ENCODE results near the gene ETHE1.
A peak's percentile ranks its signal among the peaks of the same experiment; 100 is the strongest.
"Not testable (repeated sequence)": the region's sequence is repeated elsewhere in the genome, so short reads cannot be mapped to it uniquely, and the experiment has no call there.

ETHE1 gene

DNA sequence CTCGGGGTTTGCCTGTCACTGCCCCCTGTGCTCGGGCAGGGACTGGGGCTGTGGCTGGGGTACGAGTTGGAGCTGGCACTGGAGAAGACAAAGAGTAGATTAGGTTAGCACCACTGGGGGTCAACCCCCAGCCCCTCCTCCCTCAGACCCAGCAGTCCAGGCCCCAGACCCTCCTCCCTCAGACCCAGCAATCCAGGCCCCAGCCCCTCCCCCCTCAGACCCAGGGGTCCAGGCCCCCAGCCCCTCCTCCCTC lies 25.1 kb upstream of the ETHE1 start:
- no peak for DNase-seq (ENCODE audit: low read depth, low spot score)

DNA sequence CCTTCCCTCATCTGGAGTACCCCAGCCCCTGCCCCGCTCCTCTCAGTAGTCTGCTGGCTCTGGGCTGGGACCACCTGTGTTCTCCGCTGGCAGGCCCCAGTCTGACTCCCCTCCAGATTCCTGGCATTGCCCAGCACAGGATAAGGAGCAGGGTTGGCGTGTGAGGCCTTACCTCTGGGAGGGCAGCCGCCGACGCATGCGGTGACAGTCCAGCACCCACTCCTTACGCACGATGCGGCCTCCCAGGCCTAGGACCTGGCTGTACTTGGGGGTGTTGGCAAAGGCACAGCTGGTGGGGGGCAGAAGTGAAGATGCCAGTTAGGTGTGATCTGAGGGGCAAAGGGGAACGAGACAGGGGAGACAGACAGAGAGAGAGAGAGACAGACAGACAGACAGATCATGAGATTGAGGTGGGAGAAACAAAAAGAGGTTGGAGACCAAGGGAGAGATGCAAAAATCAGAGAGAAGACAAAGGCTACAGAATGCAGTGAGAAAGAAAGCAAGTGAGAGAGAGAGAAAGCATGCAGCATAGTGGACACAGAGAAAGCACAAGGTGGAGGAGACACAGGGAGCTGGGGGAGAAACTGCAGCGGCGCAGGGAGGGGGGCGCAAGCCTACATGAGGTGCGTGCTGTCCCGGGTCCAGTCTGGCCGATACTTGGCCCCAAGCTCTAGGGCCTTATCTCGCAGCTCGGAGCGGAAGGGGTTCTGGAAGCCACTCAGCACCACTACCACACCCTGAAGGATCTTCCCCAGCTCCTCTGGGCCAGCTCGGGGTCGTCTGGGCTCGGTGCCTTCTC lies 24.6 kb upstream of the ETHE1 start:
- DNase-seq (ENCODE audit: low read depth, low spot score): no peak

DNA sequence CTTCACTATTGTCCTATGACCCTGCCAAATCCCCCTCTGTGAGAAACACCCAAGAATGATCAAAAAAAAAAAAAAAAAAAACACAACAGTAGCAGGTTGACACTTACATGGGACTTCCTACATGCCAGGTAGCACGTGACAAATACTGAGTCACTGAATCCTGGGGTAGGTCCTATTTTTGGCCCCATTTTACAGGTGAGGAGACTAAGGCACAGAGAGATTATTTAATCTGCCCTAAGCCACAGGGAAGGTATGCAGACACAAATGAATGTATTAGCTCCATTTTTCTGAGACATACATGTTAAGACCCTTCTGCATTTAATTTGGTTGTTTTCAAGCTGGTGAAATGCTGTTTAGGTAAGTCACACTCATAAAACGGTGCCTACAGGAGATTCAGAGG lies 21.7 kb upstream of the ETHE1 start:
- no peak for DNase-seq (ENCODE audit: low read depth, low spot score)

DNA sequence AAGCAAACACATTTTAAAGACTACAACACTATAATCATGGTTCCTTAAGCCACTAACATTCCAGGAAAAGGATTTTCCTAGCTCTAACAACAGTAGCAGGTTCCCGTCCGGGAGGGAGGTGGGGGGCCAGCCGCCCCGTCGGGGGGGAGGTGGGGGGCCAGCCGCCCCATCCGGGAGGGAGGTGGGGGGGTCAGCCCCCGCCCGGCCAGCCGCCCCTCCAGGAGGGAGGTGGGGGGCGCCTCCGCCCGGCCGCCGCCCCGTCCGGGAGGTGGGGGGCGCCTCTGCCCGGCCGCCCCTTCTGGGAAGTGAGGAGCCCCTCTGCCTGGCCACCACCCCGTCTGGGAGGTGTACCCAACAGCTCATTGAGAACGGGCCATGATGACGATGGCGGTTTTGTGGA lies 20.9 kb upstream of the ETHE1 start:
- not testable (repeated sequence) for DNase-seq (ENCODE audit: low read depth, low spot score)

DNA sequence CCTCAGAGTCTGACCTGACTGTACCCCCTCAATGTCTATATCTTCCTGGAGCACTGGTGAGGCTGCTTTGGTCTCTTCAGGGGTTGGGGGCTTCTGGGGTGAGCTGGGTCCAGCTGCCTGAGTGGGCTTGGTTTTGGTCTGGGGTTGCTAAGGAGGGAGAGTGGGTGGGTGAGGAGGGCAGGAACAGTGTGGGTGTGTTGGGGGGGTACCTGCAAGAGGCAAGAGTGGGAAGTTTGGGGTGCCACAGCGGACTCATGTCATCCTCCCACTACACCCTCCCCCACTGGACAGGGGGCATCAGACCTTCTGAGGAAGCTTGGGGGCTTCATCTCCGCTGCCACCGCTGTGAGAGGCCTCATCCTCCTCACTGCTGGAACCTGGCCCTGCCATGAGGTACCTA lies 19.6 kb upstream of the ETHE1 start:
- no peak for DNase-seq (ENCODE audit: low read depth, low spot score)

DNA sequence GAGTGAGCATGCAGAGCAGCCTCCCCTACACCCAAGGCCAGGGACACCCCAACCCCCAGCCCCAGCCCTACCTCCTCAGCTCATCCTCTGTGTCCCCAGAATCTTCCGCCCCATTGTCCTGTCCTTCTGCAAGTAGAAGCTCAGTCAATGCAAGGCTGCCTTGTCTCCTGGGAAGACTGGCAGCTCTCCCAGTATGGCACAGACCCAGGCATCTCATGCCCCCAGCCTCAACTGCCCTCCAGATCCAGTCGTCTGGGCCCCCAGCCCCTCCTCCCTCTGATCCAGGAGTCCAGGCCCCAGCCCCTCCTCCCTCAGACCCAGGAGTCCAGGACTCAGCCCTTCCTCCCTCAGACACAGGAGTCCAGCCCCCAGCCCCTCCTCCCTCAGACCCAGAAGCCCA lies 19.0 kb upstream of the ETHE1 start:
- DNase-seq (ENCODE audit: low read depth, low spot score): no peak

DNA sequence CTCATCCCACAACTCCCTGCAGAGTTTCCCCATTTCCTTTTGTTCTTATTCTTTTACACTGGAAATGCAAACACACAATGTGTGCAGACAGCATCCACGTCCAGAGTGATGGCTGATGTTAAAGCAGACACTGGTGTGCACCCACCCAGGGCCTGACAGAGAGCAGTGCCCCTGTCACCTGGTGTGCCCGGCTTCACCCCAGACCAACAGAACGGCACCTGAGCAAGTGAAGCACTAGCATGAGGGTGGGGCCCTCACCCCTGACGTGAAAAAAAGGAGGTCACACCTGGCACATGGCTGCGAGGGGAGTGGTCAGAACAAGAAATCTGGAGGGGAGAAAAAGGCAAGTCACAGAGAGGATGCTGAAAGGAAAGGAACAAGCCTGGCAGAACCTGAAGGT lies 18.3 kb upstream of the ETHE1 start:
- DNase-seq (ENCODE audit: low read depth, low spot score): no peak

DNA sequence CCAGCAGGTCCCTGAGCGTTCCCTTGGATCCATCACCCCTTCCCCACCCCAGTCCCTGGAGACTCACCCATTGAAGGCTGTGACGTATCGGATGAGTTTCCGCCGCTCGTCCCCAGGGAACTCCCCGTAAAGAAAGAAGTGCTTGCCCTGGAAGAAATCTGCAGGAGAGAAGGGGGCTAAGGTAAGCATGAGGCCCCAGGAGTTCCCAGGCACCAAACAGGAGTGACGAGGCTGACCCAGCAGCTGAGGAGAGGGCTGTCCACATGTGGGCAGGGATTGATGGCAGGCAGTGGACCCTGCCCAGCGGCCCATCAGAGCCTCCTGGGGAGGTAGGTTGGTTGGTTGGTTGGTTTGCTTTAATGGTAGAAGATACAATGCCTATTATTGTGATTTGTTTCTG lies 17.1 kb upstream of the ETHE1 start:
- no peak for DNase-seq (ENCODE audit: low read depth, low spot score)

DNA sequence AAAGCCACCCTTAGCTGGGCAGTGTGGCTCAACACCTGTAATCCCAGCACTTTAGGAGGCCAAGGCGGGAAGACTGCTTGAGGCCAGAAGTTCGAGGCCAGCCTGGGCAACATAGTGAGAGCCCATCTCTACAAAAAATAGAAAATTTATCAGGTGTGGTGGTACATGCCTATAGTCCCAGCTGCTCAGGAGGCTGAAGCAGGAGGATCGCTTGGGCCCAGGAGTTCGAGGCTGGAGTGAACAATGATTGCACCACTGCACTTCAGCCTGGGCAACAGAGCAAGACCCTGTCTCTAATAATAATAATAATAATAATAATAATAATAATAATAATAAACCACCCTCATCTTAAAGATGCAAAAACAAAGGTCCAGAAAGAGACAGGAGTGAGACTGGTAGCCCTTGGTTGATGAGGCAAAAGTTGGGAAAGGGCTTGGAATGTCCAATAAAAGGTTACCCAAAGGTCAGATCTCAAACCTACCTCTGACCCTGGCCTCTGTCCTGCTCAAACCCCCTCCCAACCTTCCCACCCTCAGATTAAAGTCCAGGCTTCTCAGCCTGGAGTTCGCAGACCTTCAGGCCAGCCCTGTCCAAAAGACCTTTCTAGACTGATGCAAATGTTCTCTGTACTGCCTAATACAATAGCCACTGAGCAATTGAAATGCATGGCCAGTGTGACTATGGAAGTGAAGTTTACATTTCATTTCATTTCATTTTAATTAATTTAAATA lies 15.1 kb upstream of the ETHE1 start:
- no peak for DNase-seq (ENCODE audit: low read depth, low spot score)

DNA sequence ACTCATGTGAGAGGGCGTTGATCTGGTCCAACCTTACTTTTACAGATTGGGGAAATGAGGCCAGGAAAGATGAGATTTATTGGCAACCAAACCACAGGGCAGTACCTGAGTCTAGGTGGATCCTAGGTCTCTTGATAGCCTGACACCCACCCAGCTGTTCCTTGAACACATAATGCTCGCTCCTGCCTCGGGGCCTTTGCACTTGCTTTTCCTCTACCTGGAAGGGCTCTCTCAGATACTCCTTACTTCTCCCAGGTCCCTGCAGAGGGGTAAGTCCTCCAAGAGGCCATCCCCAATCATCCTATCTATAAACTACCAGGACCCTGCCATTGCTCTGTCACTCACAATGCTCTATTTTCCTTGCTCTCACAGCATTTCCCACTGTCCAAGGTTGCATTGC lies 13.4 kb upstream of the ETHE1 start:
- DNase-seq (ENCODE audit: low read depth, low spot score): no peak

DNA sequence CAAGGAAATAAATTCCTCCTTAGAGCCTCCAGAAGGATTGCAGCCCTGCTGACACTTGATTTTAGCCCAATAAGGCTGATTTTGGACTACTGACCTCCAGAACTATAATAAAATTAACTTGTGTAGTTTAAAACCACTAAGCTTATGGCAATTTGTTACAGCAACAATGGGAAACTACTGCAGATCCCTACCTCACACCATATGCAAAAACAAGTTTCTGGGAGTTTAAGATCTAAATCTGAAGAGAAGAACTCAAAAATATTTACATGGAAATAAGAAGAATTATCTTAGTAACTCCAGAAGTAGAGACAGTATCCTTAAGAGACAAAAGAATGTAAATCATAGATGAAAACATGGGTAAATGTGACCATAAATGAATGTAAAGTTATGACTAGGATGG lies 11.9 kb upstream of the ETHE1 start:
- DNase-seq (ENCODE audit: low read depth, low spot score): no peak

DNA sequence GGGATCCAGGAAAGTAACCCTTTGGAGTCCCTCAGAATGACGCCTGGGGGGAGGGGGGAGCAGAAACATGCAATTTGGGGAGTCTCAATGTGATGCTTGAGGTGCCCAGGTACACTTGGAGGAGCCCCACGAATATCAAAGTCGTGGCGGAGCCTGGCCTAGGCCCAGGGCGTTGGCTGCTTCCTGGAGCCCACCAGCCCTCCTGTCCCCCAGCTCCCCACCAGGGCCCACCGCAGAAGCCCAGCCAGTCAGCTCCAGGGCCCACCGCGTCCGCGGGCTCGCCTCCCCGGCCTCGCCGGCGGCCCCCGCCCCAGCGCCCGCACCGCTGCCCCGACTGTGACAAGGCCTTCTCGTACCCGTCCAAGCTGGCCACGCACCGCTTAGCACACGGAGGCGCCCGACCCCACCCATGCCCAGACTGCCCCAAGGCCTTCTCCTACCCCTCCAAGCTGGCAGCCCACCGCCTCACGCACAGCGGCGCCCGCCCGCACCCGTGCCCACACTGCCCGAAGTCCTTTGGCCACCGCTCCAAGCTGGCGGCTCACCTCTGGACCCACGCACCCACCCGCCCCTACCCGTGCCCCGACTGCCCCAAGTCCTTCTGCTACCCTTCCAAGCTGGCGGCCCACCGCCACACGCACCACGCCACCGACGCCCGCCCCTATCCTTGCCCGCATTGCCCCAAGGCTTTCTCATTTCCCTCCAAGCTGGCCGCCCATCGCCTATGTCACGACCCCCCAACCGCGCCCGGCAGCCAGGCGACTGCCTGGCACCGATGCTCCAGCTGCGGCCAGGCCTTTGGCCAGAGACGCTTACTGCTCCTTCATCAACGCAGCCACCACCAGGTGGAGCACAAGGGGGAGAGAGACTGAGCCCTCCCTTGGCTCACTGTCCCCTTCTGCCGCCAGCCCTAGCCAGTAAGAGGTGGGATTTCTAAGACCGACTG lies 8.1 kb upstream of the ETHE1 start:
- peak; percentile 84 for DNase-seq (ENCODE audit: low read depth, low spot score)

DNA sequence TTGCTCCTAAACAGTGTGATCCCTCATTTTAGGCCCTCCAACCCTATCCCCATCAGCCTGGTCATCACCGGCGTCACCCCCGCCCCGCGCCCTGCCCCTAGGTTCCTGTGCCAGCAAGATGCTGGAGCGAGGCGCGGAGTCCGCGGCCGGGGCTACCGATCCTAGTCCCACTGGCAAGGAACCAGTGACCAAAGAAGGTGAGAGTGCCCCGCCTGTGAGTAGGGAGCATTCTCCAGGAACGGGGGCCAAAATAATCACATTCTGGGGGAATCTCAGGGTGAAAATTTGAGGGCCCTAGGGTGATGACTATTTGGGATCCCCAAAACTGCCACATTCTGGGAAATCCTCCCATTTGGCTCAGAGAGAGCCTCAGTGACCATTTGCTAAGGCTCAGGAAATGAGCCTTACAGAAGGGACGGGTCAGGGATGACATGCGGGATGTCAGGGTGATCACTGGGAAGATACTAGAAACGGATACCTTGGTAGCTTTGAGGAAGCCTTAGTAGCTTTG lies 7.4 kb upstream of the ETHE1 start:
- no peak for DNase-seq (ENCODE audit: low read depth, low spot score)

DNA sequence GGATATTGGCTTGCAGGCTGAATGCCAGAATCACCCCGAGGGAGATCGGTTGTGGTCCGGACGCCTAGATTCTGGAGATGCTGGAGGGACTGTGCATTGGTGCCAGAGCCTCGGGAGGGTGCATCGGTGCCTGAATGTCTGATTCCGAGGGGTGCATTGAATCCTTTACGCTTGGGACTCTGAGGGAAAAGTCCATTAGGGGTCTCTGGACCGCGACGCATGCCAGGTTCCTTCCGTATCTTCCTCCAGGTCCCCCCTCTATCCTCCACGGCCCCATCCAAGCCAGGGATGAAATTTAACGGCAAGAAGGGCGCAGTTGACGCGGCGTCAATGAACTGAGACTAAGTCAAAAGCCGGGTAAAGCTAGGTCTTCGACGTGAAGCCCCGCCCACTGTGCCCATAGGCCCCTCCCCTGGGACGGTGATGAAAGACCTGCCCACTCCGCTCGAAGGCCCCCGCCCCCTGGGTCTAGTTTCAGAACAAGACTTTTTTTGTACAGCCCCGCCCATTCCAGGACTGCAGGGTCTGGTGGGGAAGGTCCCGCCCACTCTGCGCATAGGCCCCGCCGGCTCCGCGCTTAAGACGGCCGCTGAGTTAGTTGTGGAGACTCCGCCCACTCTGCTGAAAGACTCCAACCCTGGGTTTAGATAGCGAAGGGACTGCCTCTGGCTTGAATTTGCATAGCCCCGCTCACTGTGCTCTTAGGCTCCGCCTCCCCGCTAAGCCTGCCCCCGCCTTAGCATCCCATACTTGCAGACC lies 6.7 kb upstream of the ETHE1 start:
- DNase-seq (ENCODE audit: low read depth, low spot score): peak; percentile 100

DNA sequence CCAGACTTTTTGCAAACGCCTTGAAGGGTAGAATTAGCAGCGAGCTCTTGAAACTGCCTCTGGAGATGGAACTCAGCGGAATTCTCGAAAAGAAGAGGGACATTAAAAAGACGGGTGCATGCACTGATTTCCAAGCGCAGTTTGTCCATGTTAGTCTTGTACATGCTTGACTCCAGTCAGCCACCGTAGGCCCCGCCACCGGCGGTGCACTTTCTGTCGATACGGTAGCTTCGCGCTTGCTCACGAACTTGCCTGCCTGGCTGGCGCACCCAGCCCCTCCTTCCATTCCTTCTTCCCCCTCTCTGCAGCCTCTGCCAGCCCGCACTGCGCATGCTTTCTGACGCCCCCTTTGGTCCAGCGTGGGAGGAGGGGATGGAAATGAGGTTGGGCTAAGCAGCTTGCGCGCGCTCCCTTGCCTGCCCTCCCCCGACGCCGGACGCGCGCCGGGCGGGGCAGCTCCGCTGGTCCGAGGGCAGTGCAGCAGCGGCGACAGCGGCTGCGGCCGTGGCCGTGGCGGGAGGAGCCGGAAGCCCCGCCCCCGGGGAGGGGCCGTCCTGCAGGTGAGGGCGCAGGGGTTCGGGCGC lies 6.1 kb upstream of the ETHE1 start, which contains the start of gene ZNF575:
Gene ZNF575, plus strand, starts transcription at position 227 of the 584 bp plus-strand sequence. CDS start 1,235 bp downstream, outside the sequence.
- DNase-seq (ENCODE audit: low read depth, low spot score): peak; percentile 97

DNA sequence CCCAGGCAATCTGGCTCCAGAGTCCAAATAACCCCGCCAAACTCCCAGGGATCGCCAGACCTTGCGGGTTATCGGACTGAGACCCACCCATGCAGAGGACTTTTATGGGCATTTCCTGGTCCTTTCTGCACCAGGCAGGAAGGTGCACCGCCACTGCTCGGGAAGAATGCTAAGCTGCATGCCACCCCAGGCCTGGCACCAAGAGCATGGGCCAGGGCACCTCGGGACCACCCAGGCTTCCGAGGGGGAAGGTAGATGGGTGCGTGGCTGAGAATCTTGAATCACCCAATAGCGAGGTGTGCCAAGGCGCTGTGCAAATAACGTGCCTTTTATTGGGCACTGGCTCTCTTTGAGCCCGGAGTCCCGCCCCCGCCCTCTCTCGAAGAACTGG lies 5.6 kb upstream of the ETHE1 start:
- no peak for DNase-seq (ENCODE audit: low read depth, low spot score)

DNA sequence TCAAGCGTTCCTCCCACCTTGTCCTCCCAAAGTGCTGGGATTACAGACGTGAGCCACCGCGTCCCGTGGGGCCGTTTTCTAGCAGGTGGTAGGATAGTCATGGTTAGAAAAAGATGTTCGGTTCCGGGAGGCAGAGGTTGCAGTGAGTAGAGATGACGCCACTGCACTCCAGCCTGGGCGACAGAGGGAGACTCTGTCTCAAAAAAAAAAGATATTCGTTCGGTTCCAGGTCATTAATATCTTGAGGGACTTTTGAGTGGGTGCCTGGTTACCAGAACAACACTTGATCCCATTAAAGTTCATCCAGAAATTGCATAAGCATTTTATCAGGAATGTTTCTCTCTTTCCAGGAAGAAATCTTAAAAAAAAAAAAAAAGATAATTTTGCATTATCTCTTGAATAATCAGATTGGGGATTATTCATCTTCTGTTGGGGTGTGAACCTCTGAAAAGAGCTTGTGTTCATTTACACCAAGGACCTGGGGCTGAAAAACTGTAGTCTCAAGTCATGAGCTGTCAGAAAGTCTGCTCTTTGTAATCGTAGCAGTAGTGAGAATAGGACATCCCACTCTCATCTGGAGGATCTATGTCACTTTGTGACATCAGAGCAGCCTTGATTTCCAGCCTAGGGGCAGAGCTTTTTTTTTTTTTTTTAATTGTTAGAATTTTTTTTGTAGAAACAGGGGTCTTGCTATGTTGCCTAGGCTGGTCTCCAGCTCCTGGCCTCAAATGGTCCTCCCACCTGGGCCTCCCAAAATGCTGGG lies 1.0 kb upstream of the ETHE1 start:
- DNase-seq (ENCODE audit: low read depth, low spot score): no peak

DNA sequence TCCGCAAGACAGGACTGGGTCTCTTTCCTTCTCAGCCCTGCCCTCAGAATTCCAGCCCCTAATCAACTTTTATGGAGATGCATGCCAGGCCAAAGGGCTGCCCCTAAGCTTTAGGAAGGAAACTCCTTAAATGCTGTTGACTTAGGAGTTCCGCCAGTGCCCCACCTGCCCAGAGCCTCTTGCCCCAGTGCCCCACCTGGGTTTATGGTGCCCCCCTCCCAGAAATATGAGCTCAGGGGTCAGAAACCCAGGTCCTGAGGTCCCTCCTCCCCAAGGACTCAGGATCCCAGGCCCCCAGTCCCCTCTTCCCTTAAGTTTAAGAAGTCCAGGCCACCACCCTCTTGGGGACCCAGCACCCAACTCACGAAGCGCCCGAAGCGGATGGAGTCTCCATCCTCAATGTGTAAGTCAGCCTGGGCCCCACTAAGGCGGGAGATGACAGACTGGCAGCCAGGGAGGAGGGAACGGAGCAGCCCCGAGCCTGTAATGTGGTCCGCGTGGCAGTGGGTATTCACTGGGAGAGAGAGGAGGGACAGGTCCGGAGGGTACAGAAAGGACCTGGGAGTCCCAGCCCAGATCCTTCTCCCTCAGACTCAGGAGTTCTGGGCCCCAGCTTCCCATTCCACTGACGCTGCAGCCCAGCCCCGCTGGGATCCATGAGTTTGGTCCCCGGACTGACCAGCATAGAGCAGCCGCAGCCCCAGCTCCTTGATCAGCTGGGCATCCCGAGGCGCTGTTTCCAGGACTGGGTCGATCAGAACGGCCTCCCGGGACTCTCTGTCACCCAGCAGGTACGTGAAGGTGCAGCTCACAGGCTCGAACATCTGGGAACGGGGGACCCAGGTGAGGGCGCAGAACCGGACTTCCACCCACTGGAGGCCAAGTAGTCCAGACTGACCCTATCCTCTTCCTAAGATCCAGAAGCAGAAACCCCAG lies 897 bp downstream of the ETHE1 start:
- DNase-seq (ENCODE audit: low read depth, low spot score): peak; percentile 55

Data from astrocyte of the hippocampus (primary cell).